ENCODE measurements around the gene KCNH2.

Gene KCNH2

GRCh38 chr7:151019130-151019447 lies 41.0 kb upstream of the KCNH2 start:
- DNase-seq (ENCODE audit: low read depth) = no peak
- TF ChIP-seq CTCF (IDR thresholded peaks at IDR 0.05; ENCODE audit: insufficient read depth, low read depth, low read length, missing control alignments) = no peak
- H3K4me3 ChIP-seq (ENCODE audit: low read length) = no peak overlapping the region

GRCh38 chr7:151018421-151019129 lies 40.5 kb upstream of the KCNH2 start:
- peak overlapping the region; percentile 4 for H3K4me3 ChIP-seq (ENCODE audit: low read length)
- no peak for TF ChIP-seq CTCF (IDR thresholded peaks at IDR 0.05; ENCODE audit: insufficient read depth, low read depth, low read length, missing control alignments)
- peak; percentile 48 for DNase-seq (ENCODE audit: low read depth)

- DNase-seq (ENCODE audit: low read depth) = peak; percentile 51
- H3K4me3 ChIP-seq (ENCODE audit: low read length) = no peak overlapping the region
- peak; percentile 74 for TF ChIP-seq CTCF (IDR thresholded peaks at IDR 0.05; ENCODE audit: insufficient read depth, low read depth, low read length, missing control alignments)
These were observed 39.9 kb upstream of the KCNH2 start for GRCh38 chr7:151017953-151018420.

GRCh38 chr7:151017370-151017952 lies 39.3 kb upstream of the KCNH2 start:
- TF ChIP-seq CTCF (IDR thresholded peaks at IDR 0.05; ENCODE audit: insufficient read depth, low read depth, low read length, missing control alignments) = no peak
- DNase-seq (ENCODE audit: low read depth) = no peak
- H3K4me3 ChIP-seq (ENCODE audit: low read length) = no peak overlapping the region

- no peak overlapping the region for H3K4me3 ChIP-seq (ENCODE audit: low read length)
- DNase-seq (ENCODE audit: low read depth) = no peak
- no peak for TF ChIP-seq CTCF (IDR thresholded peaks at IDR 0.05; ENCODE audit: insufficient read depth, low read depth, low read length, missing control alignments)
These were observed 38.8 kb upstream of the KCNH2 start for GRCh38 chr7:151016942-151017341.

- TF ChIP-seq CTCF (IDR thresholded peaks at IDR 0.05; ENCODE audit: insufficient read depth, low read depth, low read length, missing control alignments) = no peak
- DNase-seq (ENCODE audit: low read depth) = no peak
- H3K4me3 ChIP-seq (ENCODE audit: low read length) = no peak overlapping the region
These were observed 38.4 kb upstream of the KCNH2 start for GRCh38 chr7:151016505-151016904.

GRCh38 chr7:151015967-151016366 lies 37.8 kb upstream of the KCNH2 start:
- no peak for TF ChIP-seq CTCF (IDR thresholded peaks at IDR 0.05; ENCODE audit: insufficient read depth, low read depth, low read length, missing control alignments)
- H3K4me3 ChIP-seq (ENCODE audit: low read length) = no peak overlapping the region

More at GRCh38 chr7:151015967-151016366, 37.8 kb upstream of the KCNH2 start:
- no peak for DNase-seq (ENCODE audit: low read depth)
